SK-N-DZ (cell line): ENCODE measurements around the gene THSD8. TPM values are rescaled to one million over a fixed set of nuclear protein-coding genes. Genes with fewer than 3 reads are reported as not detected.

Experiments
- DNase-seq: peaks from one replicate; pipeline ENCODE4 v3.0.0-alpha.2; 2015; ENCODE audit warnings: low spot score
- polyA plus RNA-seq, 2 experiments: library from polyadenylated mRNA; depleted of rRNA; stranded (reverse); fragments of >200 nt; gene quantifications; 2 replicates each; pipeline ENCODE4 v1.2.3, GENCODE V29; 2014

Gene THSD8
- not detected in 2 replicates for polyA plus RNA-seq (2014; cell fraction: cytosol; rRNA removed)
- polyA plus RNA-seq (2014; cell fraction: nucleus; rRNA removed), result not detected in 2 replicates

- peak; percentile 83 for DNase-seq
These were observed at the start of gene THSD8, which contains the start of gene PRDX2 for GRCh38 chr19:12801466-12802266. Gene THSD8, plus strand, starts transcription at chr19:12802069. Its CDS starts 3 bp downstream, at chr19:12802072. Gene PRDX2, minus strand, starts transcription at chr19:12801800. Its CDS starts 539 bp downstream, at chr19:12801261.

DNA sequence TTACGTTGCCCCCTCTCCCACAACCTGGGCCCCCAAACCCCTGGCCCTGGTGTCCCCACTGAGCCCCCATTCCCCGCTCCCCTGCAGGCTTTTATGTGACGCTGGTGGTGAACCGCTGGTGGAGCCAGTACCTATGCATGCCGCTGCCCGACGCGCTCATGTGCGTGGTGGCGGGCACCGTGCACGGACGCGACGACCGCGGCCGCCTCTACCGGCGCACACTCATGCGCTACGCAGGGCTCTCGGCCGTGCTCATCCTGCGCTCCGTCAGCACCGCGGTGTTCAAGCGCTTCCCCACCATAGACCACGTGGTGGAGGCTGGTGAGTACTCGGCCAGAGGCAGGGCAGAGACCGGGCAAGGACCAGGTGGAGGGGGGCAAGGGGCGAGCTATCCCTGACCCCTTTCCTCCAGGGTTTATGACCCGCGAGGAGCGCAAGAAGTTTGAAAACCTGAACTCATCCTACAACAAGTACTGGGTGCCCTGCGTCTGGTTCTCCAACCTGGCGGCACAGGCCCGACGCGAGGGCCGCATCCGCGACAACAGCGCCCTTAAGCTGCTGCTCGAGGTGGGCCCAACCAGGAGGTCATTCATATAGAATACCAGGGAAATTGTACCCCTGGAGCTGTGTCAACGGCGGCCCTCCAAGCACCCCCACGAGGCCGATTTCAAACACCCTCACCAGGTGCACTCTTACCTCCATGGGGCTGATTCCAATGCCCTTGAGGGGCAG is 47.2 kb upstream of the THSD8 start:
- DNase-seq, result no peak

- no peak for DNase-seq
These were observed 45.6 kb upstream of the THSD8 start for GRCh38 chr19:12756150-12756883.

- DNase-seq, result peak; percentile 83
These were observed 44.2 kb upstream of the THSD8 start for GRCh38 chr19:12757544-12758274.

DNA sequence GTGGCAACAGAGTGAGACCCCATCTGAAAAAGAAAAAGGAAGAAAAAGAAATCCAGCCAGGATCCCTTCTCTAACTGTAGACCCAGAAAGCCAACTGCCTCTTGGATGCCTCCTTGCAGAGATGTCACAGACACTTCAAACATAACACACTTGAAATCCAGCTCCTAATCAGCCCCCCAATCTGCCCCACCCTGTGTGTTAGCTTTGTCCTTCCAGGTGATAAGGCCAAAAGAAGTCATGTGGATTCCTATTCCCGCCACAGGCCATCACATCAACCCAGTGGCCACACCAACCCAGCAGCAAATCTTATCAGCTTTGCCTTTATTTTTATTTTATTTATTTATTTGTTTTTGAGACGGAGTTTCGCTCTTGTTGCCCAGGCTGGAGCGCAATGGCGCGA is 42.2 kb upstream of the THSD8 start:
- DNase-seq, result no peak

GRCh38 chr19:12763100-12763499 is 38.8 kb upstream of the THSD8 start:
- DNase-seq, result no peak

- DNase-seq, result no peak
These were observed 37.2 kb upstream of the THSD8 start for GRCh38 chr19:12764698-12765097.

DNA sequence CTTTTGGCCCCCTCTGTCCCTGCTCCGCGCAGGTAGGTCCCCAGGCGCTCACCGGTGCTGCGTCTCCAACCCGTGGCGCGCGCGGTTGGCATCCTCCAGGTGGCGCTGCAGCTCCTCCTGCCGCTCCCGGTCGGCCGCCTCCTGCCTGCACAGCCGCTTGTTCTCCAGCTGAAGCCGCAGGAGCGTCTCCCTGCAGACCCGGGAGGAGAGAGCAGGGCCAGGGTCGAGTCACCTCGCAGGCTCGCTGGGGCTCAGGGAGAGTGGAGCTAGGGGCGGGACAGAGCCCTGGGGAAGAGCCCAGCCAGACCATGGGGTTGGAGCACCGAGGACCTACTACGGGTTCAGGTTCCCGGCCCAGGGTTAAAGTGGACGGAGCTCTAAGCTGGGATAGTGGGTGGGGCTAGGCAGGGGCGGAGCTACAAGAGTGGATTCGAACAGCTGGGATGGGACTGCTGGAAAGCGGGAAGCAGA is 35.8 kb upstream of the THSD8 start:
- no peak for DNase-seq

GRCh38 chr19:12767150-12767549 is 34.7 kb upstream of the THSD8 start:
- no peak for DNase-seq

GRCh38 chr19:12767666-12768065 is 34.2 kb upstream of the THSD8 start:
- DNase-seq, result no peak

GRCh38 chr19:12769689-12770088 is 32.2 kb upstream of the THSD8 start:
- peak; percentile 65 for DNase-seq

- DNase-seq, result no peak
These were observed 30.9 kb upstream of the THSD8 start for GRCh38 chr19:12770922-12771321.

DNA sequence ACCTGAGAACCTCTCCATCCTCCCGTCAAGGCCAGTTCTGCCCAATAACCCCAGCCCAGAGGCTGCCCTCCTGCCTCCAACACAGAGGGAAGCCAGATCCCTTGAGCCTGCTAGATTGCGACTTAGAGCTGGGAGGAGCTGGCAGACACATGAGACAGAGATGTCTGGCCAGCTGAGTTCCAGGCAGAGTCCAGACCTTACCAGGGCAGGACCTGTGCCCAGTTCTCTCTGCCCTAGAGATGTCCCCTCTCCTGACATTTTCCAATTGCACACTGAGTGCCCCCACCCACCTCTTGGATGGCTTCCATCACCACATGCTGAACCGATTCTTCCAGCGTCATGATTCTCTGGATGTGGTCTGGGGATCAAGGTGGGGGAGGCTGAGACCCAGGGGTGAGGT is 29.5 kb upstream of the THSD8 start:
- no peak for DNase-seq

- no peak for DNase-seq
These were observed 28.3 kb upstream of the THSD8 start for GRCh38 chr19:12773571-12773970.

DNA sequence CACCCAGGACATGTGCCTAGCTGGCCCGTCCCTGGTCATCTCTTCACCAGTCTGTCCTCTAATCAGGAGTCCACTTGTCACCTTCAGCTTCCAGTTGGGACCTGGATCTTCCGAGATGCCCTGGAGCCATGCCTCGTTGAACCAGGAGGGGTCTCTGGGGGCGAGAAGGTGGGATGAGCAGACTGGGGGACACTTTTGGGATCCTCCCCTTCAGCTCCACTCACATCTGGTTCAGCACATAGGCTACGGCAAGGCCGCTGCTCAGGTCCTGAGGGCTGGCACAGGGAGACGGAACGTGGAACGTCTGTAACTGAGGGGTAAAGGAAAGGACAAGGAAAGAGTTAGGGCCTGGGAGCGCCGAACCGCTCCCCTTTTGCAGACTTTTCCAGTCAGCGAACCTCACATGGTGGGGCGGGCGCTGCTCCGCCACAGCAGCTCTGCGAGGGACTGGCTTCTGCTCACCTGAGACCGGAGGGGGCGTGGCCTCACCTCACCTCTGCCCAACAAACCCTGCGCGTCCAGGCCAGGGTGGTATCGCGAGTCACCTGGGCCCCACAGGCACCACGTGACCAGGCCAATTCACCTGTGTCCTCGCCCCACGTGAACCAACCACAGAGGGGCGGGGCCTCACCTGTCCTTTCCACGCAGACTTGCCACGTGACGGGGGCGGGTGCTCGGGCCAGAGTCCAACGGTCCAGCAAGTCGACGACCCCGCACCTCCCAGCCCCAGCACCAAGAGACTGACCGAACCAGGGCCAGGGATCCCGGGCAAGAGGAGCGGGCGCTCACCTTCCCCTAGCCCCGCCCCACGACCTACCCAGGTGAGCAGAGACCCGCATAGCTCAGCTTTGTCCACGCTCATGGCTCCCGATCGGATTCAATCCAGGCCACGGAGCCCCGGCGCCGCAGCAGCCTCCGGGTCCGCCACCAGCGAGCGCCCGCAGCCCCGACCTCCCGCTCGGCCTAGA is 27.0 kb upstream of the THSD8 start, which contains the start of gene HOOK2:
HOOK2 (minus strand) TSS at position 965 of the 968 bp plus-strand sequence; CDS start at position 862, 103 bp downstream.
- no peak for DNase-seq

GRCh38 chr19:12777217-12778016 is 24.5 kb upstream of the THSD8 start:
- DNase-seq, result peak; percentile 77

- peak; percentile 78 for DNase-seq
These were observed 23.6 kb upstream of the THSD8 start for GRCh38 chr19:12778017-12778904.

DNA sequence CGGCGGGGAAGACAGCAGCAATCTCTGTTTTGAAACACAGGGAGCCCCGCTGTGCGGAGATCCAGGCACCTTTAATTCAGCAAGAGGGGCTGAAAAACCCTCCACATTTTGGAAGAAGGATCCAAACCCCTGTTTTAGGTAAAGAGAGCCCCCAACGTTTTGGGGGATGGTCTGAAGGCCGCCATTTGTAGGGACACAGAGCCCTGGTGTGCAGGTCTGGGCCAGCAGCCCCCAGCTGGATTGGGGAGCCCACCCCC is 23.0 kb upstream of the THSD8 start:
- no peak for DNase-seq
